ENCODE measurements around the gene NCBP3. TPM values are rescaled to one million over a fixed set of nuclear protein-coding genes. Genes with fewer than 3 reads are reported as not detected.
"Not testable (repeated sequence)": the region's sequence is repeated elsewhere in the genome, so short reads cannot be mapped to it uniquely, and the experiment has no call there.

The NCBP3 gene
- total RNA-seq, 4 donors from 2014 or later = 9.5 to 15.2 (median 14.5) TPM

GRCh38 chr17:3795390-3796102 lies 50.5 kb downstream of the NCBP3 start:
- Histone ChIP-seq H3K4me3 (no peak overlapping the region), H3K9me3 (no peaks in the 10 kb centered on the region), H3K27me3 (no peaks in the 10 kb centered on the region), H3K27ac (no peak overlapping the region), H3K4me1 (no peaks in the 10 kb centered on the region), H3K36me3 (no peaks in the 10 kb centered on the region)
- intact Hi-C loops (cut with DNase I; ENCODE audit: low total_unique reads) = no loop called here
- DNase-seq (no peak), ATAC-seq (no peak)
- in situ Hi-C loops (cut with MboI; ENCODE audit: low sequenced_read_pairs in 4 of 4) = no loop called here
- TF ChIP-seq POLR2A (IDR thresholded peaks at IDR 0.05) = no peak
- TF ChIP-seq, protein P1, sequence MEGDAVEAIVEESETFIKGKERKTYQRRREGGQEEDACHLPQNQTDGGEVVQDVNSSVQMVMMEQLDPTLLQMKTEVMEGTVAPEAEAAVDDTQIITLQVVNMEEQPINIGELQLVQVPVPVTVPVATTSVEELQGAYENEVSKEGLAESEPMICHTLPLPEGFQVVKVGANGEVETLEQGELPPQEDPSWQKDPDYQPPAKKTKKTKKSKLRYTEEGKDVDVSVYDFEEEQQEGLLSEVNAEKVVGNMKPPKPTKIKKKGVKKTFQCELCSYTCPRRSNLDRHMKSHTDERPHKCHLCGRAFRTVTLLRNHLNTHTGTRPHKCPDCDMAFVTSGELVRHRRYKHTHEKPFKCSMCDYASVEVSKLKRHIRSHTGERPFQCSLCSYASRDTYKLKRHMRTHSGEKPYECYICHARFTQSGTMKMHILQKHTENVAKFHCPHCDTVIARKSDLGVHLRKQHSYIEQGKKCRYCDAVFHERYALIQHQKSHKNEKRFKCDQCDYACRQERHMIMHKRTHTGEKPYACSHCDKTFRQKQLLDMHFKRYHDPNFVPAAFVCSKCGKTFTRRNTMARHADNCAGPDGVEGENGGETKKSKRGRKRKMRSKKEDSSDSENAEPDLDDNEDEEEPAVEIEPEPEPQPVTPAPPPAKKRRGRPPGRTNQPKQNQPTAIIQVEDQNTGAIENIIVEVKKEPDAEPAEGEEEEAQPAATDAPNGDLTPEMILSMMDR (IDR thresholded peaks at IDR 0.05 in 4 of 5, conservative IDR thresholded peaks at IDR 0.05 in 1 of 5) = no peak

- Histone ChIP-seq H3K4me3 (no peak overlapping the region), H3K36me3 (no peaks in the 10 kb centered on the region), H3K27ac (no peak overlapping the region), H3K9me3 (no peaks in the 10 kb centered on the region), H3K4me1 (no peaks in the 10 kb centered on the region), H3K27me3 (no peaks in the 10 kb centered on the region)
- intact Hi-C loops (cut with DNase I; ENCODE audit: low total_unique reads) (no loop called here), in situ Hi-C loops (cut with MboI; ENCODE audit: low sequenced_read_pairs in 4 of 4) (no loop called here)
- ATAC-seq = no peak
- no peak for TF ChIP-seq POLR2A (IDR thresholded peaks at IDR 0.05)
- TF ChIP-seq, protein P1 (IDR thresholded peaks at IDR 0.05 in 4 of 5, conservative IDR thresholded peaks at IDR 0.05 in 1 of 5) = no peak
- no peak for DNase-seq
Observed at GRCh38 chr17:3794557-3795389, 51.3 kb downstream of the NCBP3 start.

DNA sequence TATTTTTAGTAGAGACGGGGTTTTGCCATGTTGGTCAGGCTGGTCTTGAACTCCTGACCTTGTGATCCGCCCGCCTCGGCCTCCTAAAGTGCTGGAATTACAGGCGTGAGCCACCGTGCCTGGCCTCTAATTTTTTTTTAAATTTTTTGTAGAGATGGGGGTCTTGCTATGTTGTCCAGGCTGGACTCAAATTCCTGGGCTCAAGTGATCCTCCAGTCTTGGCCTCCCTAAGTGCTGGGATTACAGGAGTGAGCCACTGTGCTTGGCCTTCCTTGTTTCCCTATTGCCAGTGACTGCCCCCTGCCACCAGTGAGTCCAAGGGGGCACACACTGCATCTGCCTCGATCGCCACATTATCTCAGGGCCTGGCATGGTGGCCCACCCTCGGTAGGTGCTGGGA lies 51.9 kb downstream of the NCBP3 start:
- in situ Hi-C loops (cut with MboI; ENCODE audit: low sequenced_read_pairs in 4 of 4); H3K4me1 ChIP-seq; H3K9me3 ChIP-seq; H3K36me3 ChIP-seq; ATAC-seq; H3K27me3 ChIP-seq; H3K27ac ChIP-seq; DNase-seq; H3K4me3 ChIP-seq; intact Hi-C loops (cut with DNase I; ENCODE audit: low total_unique reads): not testable (repeated sequence)

GRCh38 chr17:3793258-3793657 lies 52.8 kb downstream of the NCBP3 start:
- H3K27me3 ChIP-seq; H3K36me3 ChIP-seq; DNase-seq; in situ Hi-C loops (cut with MboI; ENCODE audit: low sequenced_read_pairs in 4 of 4); H3K4me1 ChIP-seq; H3K27ac ChIP-seq; H3K9me3 ChIP-seq; H3K4me3 ChIP-seq; intact Hi-C loops (cut with DNase I; ENCODE audit: low total_unique reads); ATAC-seq: not testable (repeated sequence)

DNA sequence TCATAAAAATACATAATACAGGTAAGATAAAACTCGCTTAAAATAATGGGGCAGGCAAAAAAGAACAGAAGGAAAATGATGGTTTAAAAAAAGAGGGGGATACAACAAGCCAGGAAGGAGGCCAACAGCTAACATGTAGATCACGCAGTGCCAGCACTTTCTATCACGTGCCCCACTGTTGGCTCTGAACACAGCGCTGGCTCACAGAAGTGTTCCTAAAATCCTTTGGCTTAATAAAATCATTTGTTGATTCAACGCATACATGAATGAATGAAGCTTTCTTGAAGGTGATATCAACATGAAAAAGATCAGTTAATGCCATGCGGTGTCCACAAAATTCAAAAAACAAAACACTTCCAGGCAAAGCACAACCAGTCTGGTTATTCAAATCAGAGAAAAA lies 53.6 kb downstream of the NCBP3 start:
- intact Hi-C loops (cut with DNase I; ENCODE audit: low total_unique reads) (no loop called here), in situ Hi-C loops (cut with MboI; ENCODE audit: low sequenced_read_pairs in 4 of 4) (no loop called here)
- DNase-seq (no peak), ATAC-seq (no peak)
- TF ChIP-seq POLR2A (IDR thresholded peaks at IDR 0.05) = no peak
- TF ChIP-seq, protein P1 (IDR thresholded peaks at IDR 0.05 in 4 of 5, conservative IDR thresholded peaks at IDR 0.05 in 1 of 5) = no peak
- H3K36me3 ChIP-seq = no peaks in the 10 kb centered on the region
- no peaks in the 10 kb centered on the region for H3K9me3 ChIP-seq
- no peak overlapping the region for H3K27ac ChIP-seq
- H3K4me3 ChIP-seq = no peak overlapping the region
- H3K4me1 ChIP-seq = no peaks in the 10 kb centered on the region
- no peaks in the 10 kb centered on the region for H3K27me3 ChIP-seq

Data from gastrocnemius medialis (tissue), 4 donors.